H1 (cell line): Measurements from ENCODE around the gene NT5C3B.

ENCODE experiments used
- CEBPB ChIP-seq: IDR thresholded peaks from 2 replicates; pipeline ENCODE4 v1.6.1; 2012; ENCODE audit warnings: low read depth, low read length
- CTCF ChIP-seq, 3 experiments: IDR thresholded peaks; 1 replicate in 2 of 3; 2 replicates in 1 of 3; pipeline versions ENCODE4 v1.5.1 to v1.6.1; 2011; ENCODE audit warnings: low read length in 3 of 3, mild to moderate bottlenecking in 3 of 3, inconsistent platforms in 2 of 3, low read depth in 1 of 3, moderate library complexity in 1 of 3; ENCODE audit not compliant: insufficient read depth in 1 of 3; ENCODE audit errors: control extremely low read depth in 1 of 3
- EP300 ChIP-seq, 2 experiments: IDR thresholded peaks; 1 replicate in 1 of 2; 2 replicates in 1 of 2; pipeline ENCODE4 v1.6.1; 2011 to 2012; ENCODE audit warnings: low read depth in 2 of 2, low read length in 2 of 2, mild to moderate bottlenecking in 2 of 2, borderline replicate concordance in 1 of 2, inconsistent platforms in 1 of 2, moderate library complexity in 1 of 2
- JUN ChIP-seq: IDR thresholded peaks from 2 replicates; pipeline ENCODE4 v1.6.1; 2011; ENCODE audit warnings: low read depth, mild to moderate bottlenecking, improper control_type of control experiment, low read length
- POLR2A ChIP-seq, 2 experiments: IDR thresholded peaks; 1 replicate in 1 of 2; 2 replicates in 1 of 2; pipeline ENCODE4 v1.6.1; 2011; ENCODE audit warnings: low read depth in 2 of 2, low read length in 2 of 2, mild to moderate bottlenecking in 2 of 2; ENCODE audit errors: control extremely low read depth in 1 of 2
- POLR2AphosphoS5 ChIP-seq: IDR thresholded peaks from 2 replicates; pipeline ENCODE4 v1.6.1; 2011; ENCODE audit warnings: low read depth, low read length
- RFX5 ChIP-seq: IDR thresholded peaks from 2 replicates; pipeline ENCODE4 v1.6.1; 2011; ENCODE audit warnings: low read depth, low read length, improper control_type of control experiment, borderline replicate concordance
- SIN3A ChIP-seq, 2 experiments: IDR thresholded peaks in 1 of 2; conservative IDR thresholded peaks in 1 of 2; 2 replicates each; pipeline ENCODE4 v1.6.1; 2011 to 2012; ENCODE audit warnings: low read length in 2 of 2, improper control_type of control experiment in 1 of 2, low read depth in 1 of 2, mild to moderate bottlenecking in 1 of 2
- TCF12 ChIP-seq: IDR thresholded peaks from 2 replicates; pipeline ENCODE4 v1.6.1; 2011; ENCODE audit warnings: low read depth, mild to moderate bottlenecking, low read length
- USF2 ChIP-seq: IDR thresholded peaks from 2 replicates; pipeline ENCODE4 v1.6.1; 2011; ENCODE audit warnings: low read length, improper control_type of control experiment

DNA sequence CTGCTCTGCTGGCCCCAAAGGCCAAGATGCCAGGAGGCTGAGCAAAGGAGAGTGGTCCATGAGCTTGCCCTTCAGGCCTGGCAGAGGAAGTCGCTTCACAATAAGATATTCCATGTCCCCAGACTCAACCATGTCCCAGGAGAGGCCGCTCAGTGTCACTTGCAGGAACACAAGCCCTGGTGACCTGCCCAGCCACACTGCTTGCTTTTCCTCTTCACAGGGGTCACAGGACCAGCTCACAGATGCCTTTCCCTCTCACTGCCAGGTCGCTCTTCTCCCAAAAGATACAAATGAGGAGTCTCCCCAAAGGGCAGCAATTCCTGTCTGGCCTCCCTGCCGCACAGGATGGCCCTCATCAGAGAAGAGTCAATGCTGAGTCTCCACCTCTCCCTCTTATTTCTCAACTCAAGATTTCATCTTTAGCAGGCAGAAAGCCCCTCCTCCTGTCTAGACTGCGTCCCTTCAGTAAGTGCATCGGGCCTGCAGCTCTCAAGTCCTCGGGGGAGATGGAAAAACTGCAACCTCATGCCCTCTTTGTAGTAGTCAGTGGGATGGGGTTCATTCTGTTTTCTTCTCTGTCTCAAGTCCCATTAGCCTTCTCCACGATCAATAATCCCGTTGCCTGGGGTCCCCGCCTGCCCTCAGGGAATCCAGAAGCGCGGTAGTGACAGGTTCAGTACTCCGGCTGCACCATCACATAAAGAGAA is 54.5 kb downstream of the NT5C3B start:
- TF ChIP-seq CTCF (IDR thresholded peaks at IDR 0.05; ENCODE audit: control extremely low read depth in 1 of 3, insufficient read depth in 1 of 3, low read depth in 1 of 3, low read length in 3 of 3), result no peak
- TF ChIP-seq SIN3A (conservative IDR thresholded peaks at IDR 0.05 in 1 of 2, IDR thresholded peaks at IDR 0.05 in 1 of 2; ENCODE audit: low read depth in 1 of 2, low read length in 2 of 2), result no peak
- TF ChIP-seq EP300 (IDR thresholded peaks at IDR 0.05; ENCODE audit: borderline replicate concordance in 1 of 2, low read depth in 2 of 2, low read length in 2 of 2), result no peak
- TF ChIP-seq CEBPB, result no peak
- no peak for TF ChIP-seq TCF12
- TF ChIP-seq USF2, result no peak
- TF ChIP-seq POLR2A (IDR thresholded peaks at IDR 0.05; ENCODE audit: control extremely low read depth in 1 of 2, low read depth in 2 of 2, low read length in 2 of 2), result no peak
- TF ChIP-seq JUN, result no peak
- TF ChIP-seq RFX5, result no peak
- no peak for TF ChIP-seq POLR2AphosphoS5
